Mammary epithelial cell (primary cell): Measurements from ENCODE around the gene C1orf35.

ENCODE experiments used
- EZH2 ChIP-seq: IDR thresholded peaks from 2 replicates; pipeline ENCODE4 v1.6.1; 2012; ENCODE audit warnings: low read length, inconsistent platforms, borderline replicate concordance
- TF ChIP-seq, protein P1 (sequence below), 2 donors: IDR thresholded peaks in 1 of 2; conservative IDR thresholded peaks in 1 of 2; 2 replicates each; pipeline ENCODE4 v1.5.1; 2011 to 2012; ENCODE audit warnings: inconsistent platforms in 2 of 2, low read length in 2 of 2, mild to moderate bottlenecking in 2 of 2, control low read depth in 1 of 2, low read depth in 1 of 2; ENCODE audit not compliant: insufficient read depth in 1 of 2; ENCODE audit errors: extremely low read depth in 1 of 2

DNA sequence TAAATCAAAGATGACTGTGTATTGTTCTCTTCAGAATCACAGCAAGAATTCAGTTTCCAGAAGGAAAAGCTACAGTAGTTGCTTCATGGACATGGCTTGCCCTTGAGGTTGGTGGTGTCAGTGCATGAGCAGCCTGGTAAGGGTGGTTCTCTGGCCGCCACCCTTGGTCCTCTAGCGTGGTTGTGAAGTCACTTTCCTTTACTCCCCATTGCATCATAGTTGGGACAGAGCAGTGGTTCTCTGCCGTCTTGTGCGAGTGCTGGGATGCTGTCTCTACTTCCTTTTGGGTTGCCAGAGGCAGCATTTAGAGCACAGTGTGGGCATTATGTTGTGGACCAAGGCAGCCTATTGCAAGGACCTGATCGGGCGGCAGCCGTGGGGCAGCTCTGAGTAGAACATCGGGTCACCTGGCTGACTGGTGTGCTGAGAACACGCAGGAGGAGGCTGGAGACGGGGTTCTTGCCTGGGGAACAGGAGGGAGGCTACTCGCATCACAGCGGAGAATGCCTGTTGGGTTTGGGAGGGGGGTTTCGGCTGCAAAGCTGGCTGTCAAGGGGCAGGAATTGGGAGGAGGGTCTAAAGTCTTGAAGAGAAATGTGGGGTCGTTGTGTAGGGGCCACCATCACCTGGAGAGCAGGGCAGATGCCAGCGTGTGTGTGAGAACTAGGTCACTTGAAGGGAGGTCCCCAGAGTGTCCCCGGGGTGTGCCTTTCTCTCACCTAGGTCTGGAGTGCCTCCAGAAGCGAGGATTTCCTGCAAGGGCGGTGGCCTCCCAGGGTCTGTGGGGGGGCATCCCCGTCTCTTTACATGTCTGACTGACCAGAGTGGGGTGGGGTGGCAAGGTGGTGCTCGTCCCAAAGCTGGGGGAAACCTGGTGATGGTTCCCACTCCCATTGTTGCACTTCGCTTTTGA, 14.3 kb downstream of the C1orf35 start:
- TF ChIP-seq, protein P1, sequence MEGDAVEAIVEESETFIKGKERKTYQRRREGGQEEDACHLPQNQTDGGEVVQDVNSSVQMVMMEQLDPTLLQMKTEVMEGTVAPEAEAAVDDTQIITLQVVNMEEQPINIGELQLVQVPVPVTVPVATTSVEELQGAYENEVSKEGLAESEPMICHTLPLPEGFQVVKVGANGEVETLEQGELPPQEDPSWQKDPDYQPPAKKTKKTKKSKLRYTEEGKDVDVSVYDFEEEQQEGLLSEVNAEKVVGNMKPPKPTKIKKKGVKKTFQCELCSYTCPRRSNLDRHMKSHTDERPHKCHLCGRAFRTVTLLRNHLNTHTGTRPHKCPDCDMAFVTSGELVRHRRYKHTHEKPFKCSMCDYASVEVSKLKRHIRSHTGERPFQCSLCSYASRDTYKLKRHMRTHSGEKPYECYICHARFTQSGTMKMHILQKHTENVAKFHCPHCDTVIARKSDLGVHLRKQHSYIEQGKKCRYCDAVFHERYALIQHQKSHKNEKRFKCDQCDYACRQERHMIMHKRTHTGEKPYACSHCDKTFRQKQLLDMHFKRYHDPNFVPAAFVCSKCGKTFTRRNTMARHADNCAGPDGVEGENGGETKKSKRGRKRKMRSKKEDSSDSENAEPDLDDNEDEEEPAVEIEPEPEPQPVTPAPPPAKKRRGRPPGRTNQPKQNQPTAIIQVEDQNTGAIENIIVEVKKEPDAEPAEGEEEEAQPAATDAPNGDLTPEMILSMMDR (conservative IDR thresholded peaks at IDR 0.05 in 1 of 2, IDR thresholded peaks at IDR 0.05 in 1 of 2; ENCODE audit: extremely low read depth in 1 of 2, insufficient read depth in 1 of 2, low read depth in 1 of 2, low read length in 2 of 2) = no peak
- TF ChIP-seq EZH2 = no peak
